Measurements from ENCODE around the gene RPRD2.
"Not testable (repeated sequence)": the region's sequence is repeated elsewhere in the genome, so short reads cannot be mapped to it uniquely, and the experiment has no call there.

The RPRD2 gene

DNA sequence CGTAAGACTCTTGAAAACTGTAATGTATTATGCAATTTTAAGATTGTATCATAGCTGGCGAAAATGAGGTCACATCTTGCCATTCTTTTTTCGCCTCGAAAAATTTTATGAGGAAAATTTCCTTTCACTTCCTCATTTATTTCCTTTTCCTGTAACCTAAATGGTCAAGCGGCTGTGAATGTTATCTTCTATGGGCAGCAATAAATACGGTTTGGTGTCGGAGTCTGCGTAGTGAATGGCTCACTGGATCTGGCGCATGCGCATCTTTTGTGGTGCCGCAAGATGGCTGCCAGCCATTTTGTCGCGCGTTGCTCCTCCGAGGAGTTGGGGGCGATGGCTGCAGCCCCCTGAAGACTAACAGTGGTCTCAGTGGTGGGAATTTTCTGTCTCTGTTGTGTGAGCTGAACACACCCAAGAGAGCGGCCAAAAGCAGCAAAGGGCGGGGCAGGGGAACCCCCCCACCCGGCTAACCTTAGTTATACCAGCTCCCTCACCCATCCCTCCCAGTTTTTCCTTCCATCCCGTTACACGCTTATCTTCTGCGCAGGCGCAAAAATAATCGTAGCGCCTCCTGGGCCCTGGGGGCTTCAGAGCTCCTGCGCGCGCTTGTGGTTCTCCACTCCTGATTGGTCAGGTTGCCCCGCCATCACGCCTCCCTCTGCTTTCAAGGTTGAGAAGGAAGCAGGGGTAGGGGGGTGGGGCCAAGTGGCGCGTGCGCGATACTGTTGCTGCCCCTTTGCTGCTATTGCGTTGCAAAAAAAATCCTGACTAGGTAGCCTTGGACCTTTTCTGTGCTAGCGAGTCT, at the start of gene RPRD2:
Gene RPRD2 (plus strand): TSS at position 722 of the 805 bp plus-strand sequence. CDS start 568 bp downstream, outside the sequence.
- Histone ChIP-seq H3K27me3 (ENCODE audit: control insufficient read depth, low read length) (no peaks in the 10 kb centered on the region), H3K79me2 (ENCODE audit: control insufficient read depth, low read length) (peaks cover 50% of the 10 kb centered on the region), H3K4me2 (ENCODE audit: low read length) (peak within 1 kb of the TSS; percentile 93), H3K9me2 (replicated peaks; ENCODE audit: control insufficient read depth, low read length) (no peaks in the 10 kb centered on the region), H4K20me1 (ENCODE audit: control insufficient read depth, insufficient read depth, low read depth, low read length) (no peaks in the 10 kb centered on the region), H3K4me1 (ENCODE audit: control insufficient read depth, low read length) (peaks cover 24% of the 10 kb centered on the region), H3K4me3 (ENCODE audit: low read length) (peak within 1 kb of the TSS; percentile 99), H3K27ac (ENCODE audit: low read depth, low read length) (peak within 1 kb of the TSS; percentile 91), H3K36me3 (ENCODE audit: control insufficient read depth, low read length) (peaks cover 28% of the 10 kb centered on the region), H3F3A (ENCODE audit: control insufficient read depth, insufficient read depth) (peaks cover 31% of the 10 kb centered on the region), H3K9me3 (ENCODE audit: control insufficient read depth, insufficient read depth, low read length) (no peaks in the 10 kb centered on the region)
- TF ChIP-seq EZH2phosphoT487 (IDR thresholded peaks at IDR 0.05; ENCODE audit: borderline replicate concordance, low read length): no peak
- no peak for TF ChIP-seq CTCF (IDR thresholded peaks at IDR 0.05; ENCODE audit: low read depth, low read length, poor library complexity, severe bottlenecking)

DNA sequence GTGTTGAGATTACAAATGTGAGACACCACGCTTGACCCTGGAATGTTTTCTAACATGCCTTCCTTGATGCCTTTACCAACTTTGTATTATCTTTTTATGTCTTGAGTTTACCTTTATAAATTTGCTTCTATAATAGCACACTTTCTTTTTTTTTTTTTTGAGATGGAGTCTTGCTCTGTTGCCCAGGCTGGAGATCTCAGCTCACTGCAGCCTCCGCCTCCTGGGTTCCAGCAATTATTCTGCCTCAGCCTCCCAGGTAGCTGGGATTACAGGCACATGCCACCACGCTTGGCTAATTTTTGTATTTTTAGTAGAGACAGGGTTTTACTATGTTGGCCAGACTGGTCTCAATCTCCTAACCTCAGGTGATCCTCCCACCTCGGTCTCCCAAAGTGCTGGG, 49.3 kb upstream of the RPRD2 start:
- not testable (repeated sequence) for H3K9me3 ChIP-seq (ENCODE audit: control insufficient read depth, insufficient read depth, low read length); H3K79me2 ChIP-seq (ENCODE audit: control insufficient read depth, low read length); H3K27me3 ChIP-seq (ENCODE audit: control insufficient read depth, low read length); H3K27ac ChIP-seq (ENCODE audit: low read depth, low read length); H3K9me2 ChIP-seq (replicated peaks; ENCODE audit: control insufficient read depth, low read length); H3K36me3 ChIP-seq (ENCODE audit: control insufficient read depth, low read length); H4K20me1 ChIP-seq (ENCODE audit: control insufficient read depth, insufficient read depth, low read depth, low read length); H3K4me2 ChIP-seq (ENCODE audit: low read length); H3K4me3 ChIP-seq (ENCODE audit: low read length)
- Histone ChIP-seq H3F3A (ENCODE audit: control insufficient read depth, insufficient read depth) (peaks cover 12% of the 10 kb centered on the region), H3K4me1 (ENCODE audit: control insufficient read depth, low read length) (peaks cover 20% of the 10 kb centered on the region)

DNA sequence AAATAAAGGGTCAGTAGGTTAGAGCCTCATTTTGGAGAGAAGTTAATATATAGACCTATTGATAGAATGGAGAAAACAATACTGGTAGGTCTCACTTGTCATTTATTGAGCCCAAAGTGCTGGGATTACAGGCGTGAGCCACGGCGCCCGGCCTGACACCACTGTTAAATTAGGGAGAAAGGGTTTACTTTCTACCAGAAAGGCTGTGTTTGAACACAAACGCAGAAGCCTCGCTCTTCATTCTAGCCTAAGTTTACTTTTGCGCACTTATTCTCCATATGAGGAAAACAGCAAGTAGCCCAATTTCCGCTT, 43.3 kb upstream of the RPRD2 start:
- Histone ChIP-seq H3K79me2 (ENCODE audit: control insufficient read depth, low read length) (peaks cover 43% of the 10 kb centered on the region), H3K27me3 (ENCODE audit: control insufficient read depth, low read length) (no peaks in the 10 kb centered on the region), H3K4me3 (ENCODE audit: low read length) (peak overlapping the region; percentile 99), H4K20me1 (ENCODE audit: control insufficient read depth, insufficient read depth, low read depth, low read length) (0 out of 2 replicates have a peak, but pooled peaks cover 4% of the 10 kb centered on the region), H3K9me3 (ENCODE audit: control insufficient read depth, insufficient read depth, low read length) (no peaks in the 10 kb centered on the region), H3F3A (ENCODE audit: control insufficient read depth, insufficient read depth) (no peaks in the 10 kb centered on the region), H3K27ac (ENCODE audit: low read depth, low read length) (peak overlapping the region; percentile 71), H3K4me2 (ENCODE audit: low read length) (peak overlapping the region; percentile 69), H3K9me2 (replicated peaks; ENCODE audit: control insufficient read depth, low read length) (no peaks in the 10 kb centered on the region), H3K4me1 (ENCODE audit: control insufficient read depth, low read length) (peaks cover 14% of the 10 kb centered on the region), H3K36me3 (ENCODE audit: control insufficient read depth, low read length) (peaks cover 35% of the 10 kb centered on the region)
- no peak for TF ChIP-seq CTCF (IDR thresholded peaks at IDR 0.05; ENCODE audit: low read depth, low read length, poor library complexity, severe bottlenecking)
- no peak for TF ChIP-seq EZH2phosphoT487 (IDR thresholded peaks at IDR 0.05; ENCODE audit: borderline replicate concordance, low read length)

DNA sequence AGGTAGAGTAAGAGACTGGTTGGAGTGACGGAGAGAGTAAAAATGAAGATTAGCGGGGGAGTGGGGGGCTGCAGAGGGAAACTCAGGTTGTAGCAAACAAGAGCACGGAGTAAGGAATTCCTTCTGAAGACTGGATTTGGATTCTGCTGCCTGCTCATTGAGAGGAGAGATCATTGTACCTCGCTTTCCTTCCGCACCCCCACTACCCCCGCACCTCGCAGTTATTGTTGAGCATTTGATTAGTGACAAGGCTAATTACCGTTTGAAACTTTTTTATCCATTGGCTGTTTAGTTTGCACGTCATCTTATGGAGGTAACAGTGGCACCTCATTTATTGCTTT, 42.2 kb upstream of the RPRD2 start:
- peak overlapping the region; percentile 99 for H3K4me3 ChIP-seq (ENCODE audit: low read length)
- no peaks in the 10 kb centered on the region for H3K27me3 ChIP-seq (ENCODE audit: control insufficient read depth, low read length)
- H3F3A ChIP-seq (ENCODE audit: control insufficient read depth, insufficient read depth): no peaks in the 10 kb centered on the region
- H4K20me1 ChIP-seq (ENCODE audit: control insufficient read depth, insufficient read depth, low read depth, low read length): 0 out of 2 replicates have a peak, but pooled peaks cover 4% of the 10 kb centered on the region
- peaks cover 12% of the 10 kb centered on the region for H3K4me1 ChIP-seq (ENCODE audit: control insufficient read depth, low read length)
- peak overlapping the region; percentile 71 for H3K27ac ChIP-seq (ENCODE audit: low read depth, low read length)
- peaks cover 50% of the 10 kb centered on the region for H3K79me2 ChIP-seq (ENCODE audit: control insufficient read depth, low read length)
- TF ChIP-seq EZH2phosphoT487 (IDR thresholded peaks at IDR 0.05; ENCODE audit: borderline replicate concordance, low read length): no peak
- TF ChIP-seq CTCF (IDR thresholded peaks at IDR 0.05; ENCODE audit: low read depth, low read length, poor library complexity, severe bottlenecking): no peak
- H3K4me2 ChIP-seq (ENCODE audit: low read length): peak overlapping the region; percentile 69
- H3K36me3 ChIP-seq (ENCODE audit: control insufficient read depth, low read length): peaks cover 47% of the 10 kb centered on the region
- H3K9me3 ChIP-seq (ENCODE audit: control insufficient read depth, insufficient read depth, low read length): no peaks in the 10 kb centered on the region
- H3K9me2 ChIP-seq (replicated peaks; ENCODE audit: control insufficient read depth, low read length): no peaks in the 10 kb centered on the region

Measured in DOHH2 (cell line).